MM.1S (cell line): ENCODE results near the gene EPM2A.

Experiments
- DNase-seq: peaks from one replicate; pipeline ENCODE4 v3.0.0-alpha.2; 2015
- H2AFZ ChIP-seq: fragments of 300-600 bp; sonication (generic); 2 replicates; pipeline ENCODE4 v1.6.0; 2016; ENCODE audit warnings: antibody characterized with exemption, low read length
- H3F3A ChIP-seq: fragments of 300-600 bp; sonication (generic); 2 replicates; pipeline ENCODE4 v1.6.1; 2016; ENCODE audit warnings: mild to moderate bottlenecking, antibody characterized with exemption, low read length, moderate library complexity, mixed read lengths; ENCODE audit not compliant: insufficient read depth
- H3K27ac ChIP-seq: fragments of 300-600 bp; sonication (generic); 2 replicates; pipeline ENCODE4 v1.5.1; 2016; ENCODE audit warnings: mild to moderate bottlenecking, low read length
- H3K27me3 ChIP-seq: fragments of 300-600 bp; sonication (generic); replicated peaks from 2 replicates; pipeline ENCODE4 v1.6.0; 2016; ENCODE audit warnings: low read length; ENCODE audit not compliant: insufficient read depth
- H3K36me3 ChIP-seq: fragments of 300-600 bp; sonication (generic); replicated peaks from 2 replicates; pipeline ENCODE4 v1.6.1; 2016; ENCODE audit warnings: mild to moderate bottlenecking, low read length, mixed read lengths; ENCODE audit not compliant: insufficient read depth
- H3K4me1 ChIP-seq: fragments of 300-600 bp; sonication (generic); 2 replicates; pipeline ENCODE4 v1.6.1; 2016; ENCODE audit warnings: low read length, mixed read lengths
- H3K4me2 ChIP-seq: fragments of 300-600 bp; sonication (generic); 2 replicates; pipeline ENCODE4 v1.6.0; 2016; ENCODE audit warnings: low read depth, low read length
- H3K4me3 ChIP-seq: fragments of 300-600 bp; sonication (generic); 2 replicates; pipeline ENCODE4 v1.5.1; 2016; ENCODE audit warnings: low read length, mixed read lengths
- H3K79me2 ChIP-seq: fragments of 300-600 bp; sonication (generic); 2 replicates; pipeline ENCODE4 v1.6.1; 2016; ENCODE audit warnings: mixed run types, low read length, mixed read lengths
- H3K9ac ChIP-seq: fragments of 300-600 bp; sonication (generic); 2 replicates; pipeline ENCODE4 v1.6.1; 2016; ENCODE audit warnings: low read length, mixed read lengths
- H3K9me2 ChIP-seq: fragments of 300-600 bp; sonication (generic); replicated peaks from 2 replicates; pipeline ENCODE4 v1.6.1; 2016; ENCODE audit warnings: mild to moderate bottlenecking, low read length, mixed read lengths; ENCODE audit not compliant: insufficient read depth
- H3K9me3 ChIP-seq: fragments of 300-600 bp; sonication (generic); replicated peaks from 2 replicates; pipeline ENCODE4 v1.6.1; 2016; ENCODE audit warnings: mild to moderate bottlenecking, low read length, mixed read lengths; ENCODE audit not compliant: insufficient read depth
- H4K20me1 ChIP-seq: fragments of 300-600 bp; sonication (generic); 2 replicates; pipeline ENCODE4 v1.6.1; 2016; ENCODE audit warnings: mild to moderate bottlenecking, low read length, moderate library complexity, mixed read lengths; ENCODE audit not compliant: insufficient read depth
- EZH2 ChIP-seq: fragments of 300-600 bp; sonication (generic); optimal IDR thresholded peaks from 2 replicates; pipeline ENCODE3; 2017; ENCODE audit warnings: low read depth, mild to moderate bottlenecking, antibody characterized with exemption, low read length, mixed read lengths
- EZH2phosphoT487 ChIP-seq: fragments of 300-600 bp; sonication (generic); IDR thresholded peaks from 2 replicates; pipeline ENCODE4 v1.6.1; 2018; ENCODE audit warnings: antibody characterized with exemption, low read length
- TF ChIP-seq, protein P1 (sequence below): fragments of 300-600 bp; sonication (generic); IDR thresholded peaks from 2 replicates; pipeline ENCODE4 v1.5.1; 2016; ENCODE audit warnings: antibody characterized with exemption, low read length, mixed read lengths

The EPM2A gene

DNA sequence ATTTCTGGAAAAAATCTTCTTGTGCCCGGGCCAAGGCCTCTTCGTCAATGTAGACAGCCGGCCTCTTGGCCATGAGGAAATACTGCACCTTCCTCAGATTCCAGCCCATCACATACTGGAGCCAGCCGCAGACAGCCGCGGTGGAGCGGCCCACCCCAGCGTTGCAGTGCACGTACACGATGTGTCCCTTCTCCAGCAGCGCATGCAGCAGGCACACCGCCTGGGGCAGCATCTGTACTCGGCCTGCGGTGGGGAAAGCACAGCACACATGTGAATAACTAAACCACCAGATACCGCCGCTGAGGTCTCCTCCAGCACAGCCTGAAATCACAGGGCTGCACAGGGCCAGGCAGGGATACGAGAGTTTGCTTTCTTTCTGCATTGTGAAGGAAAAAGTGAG is 107.9 kb downstream of the EPM2A start:
- no peaks in the 10 kb centered on the region for H3K79me2 ChIP-seq
- H3K4me3 ChIP-seq = no peak overlapping the region
- no peak for DNase-seq
- H3K27me3 ChIP-seq = no peaks in the 10 kb centered on the region
- TF ChIP-seq, protein P1, sequence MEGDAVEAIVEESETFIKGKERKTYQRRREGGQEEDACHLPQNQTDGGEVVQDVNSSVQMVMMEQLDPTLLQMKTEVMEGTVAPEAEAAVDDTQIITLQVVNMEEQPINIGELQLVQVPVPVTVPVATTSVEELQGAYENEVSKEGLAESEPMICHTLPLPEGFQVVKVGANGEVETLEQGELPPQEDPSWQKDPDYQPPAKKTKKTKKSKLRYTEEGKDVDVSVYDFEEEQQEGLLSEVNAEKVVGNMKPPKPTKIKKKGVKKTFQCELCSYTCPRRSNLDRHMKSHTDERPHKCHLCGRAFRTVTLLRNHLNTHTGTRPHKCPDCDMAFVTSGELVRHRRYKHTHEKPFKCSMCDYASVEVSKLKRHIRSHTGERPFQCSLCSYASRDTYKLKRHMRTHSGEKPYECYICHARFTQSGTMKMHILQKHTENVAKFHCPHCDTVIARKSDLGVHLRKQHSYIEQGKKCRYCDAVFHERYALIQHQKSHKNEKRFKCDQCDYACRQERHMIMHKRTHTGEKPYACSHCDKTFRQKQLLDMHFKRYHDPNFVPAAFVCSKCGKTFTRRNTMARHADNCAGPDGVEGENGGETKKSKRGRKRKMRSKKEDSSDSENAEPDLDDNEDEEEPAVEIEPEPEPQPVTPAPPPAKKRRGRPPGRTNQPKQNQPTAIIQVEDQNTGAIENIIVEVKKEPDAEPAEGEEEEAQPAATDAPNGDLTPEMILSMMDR = no peak
- TF ChIP-seq EZH2phosphoT487 (no peak), EZH2 (no peak)
- no peaks in the 10 kb centered on the region for H3K9me2 ChIP-seq
- H3K4me1 ChIP-seq = peaks cover 5% of the 10 kb centered on the region
- H4K20me1 ChIP-seq = no peaks in the 10 kb centered on the region
- no peak overlapping the region for H2AFZ ChIP-seq
- no peaks in the 10 kb centered on the region; the same call in 1 of the 2 replicates for H3F3A ChIP-seq
- no peak overlapping the region for H3K4me2 ChIP-seq
- H3K36me3 ChIP-seq = no peaks in the 10 kb centered on the region
- H3K9me3 ChIP-seq = no peaks in the 10 kb centered on the region
- no peak overlapping the region for H3K9ac ChIP-seq
- H3K27ac ChIP-seq = no peak overlapping the region

DNA sequence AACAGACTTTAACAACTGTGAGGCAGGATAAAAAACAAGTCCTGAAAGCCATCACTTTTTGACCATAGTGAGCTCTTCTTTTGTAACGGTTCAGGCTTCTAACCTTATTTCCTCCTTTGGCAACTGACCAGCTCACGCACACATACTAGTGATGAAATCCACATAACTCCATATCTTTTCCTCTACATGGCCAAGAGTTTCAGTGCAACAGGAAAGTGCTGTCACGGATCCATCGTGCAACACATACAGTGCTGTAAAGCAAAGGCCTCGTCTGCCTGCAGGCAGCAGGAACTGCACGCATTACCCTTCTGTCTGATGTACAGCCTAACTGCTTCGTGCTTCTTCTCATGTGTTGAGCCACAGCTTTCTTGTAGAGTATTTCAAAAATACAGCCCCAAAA is 108.5 kb downstream of the EPM2A start:
- Histone ChIP-seq H3K4me2 (no peak overlapping the region), H3K4me1 (peaks cover 9% of the 10 kb centered on the region), H3K36me3 (no peaks in the 10 kb centered on the region), H3K79me2 (no peaks in the 10 kb centered on the region), H4K20me1 (no peaks in the 10 kb centered on the region), H3K4me3 (no peak overlapping the region), H3K9me3 (no peaks in the 10 kb centered on the region), H3K9ac (no peak overlapping the region), H3K27me3 (no peaks in the 10 kb centered on the region), H3F3A (peaks cover 4% of the 10 kb centered on the region), H2AFZ (no peak overlapping the region), H3K27ac (no peak overlapping the region), H3K9me2 (no peaks in the 10 kb centered on the region)
- TF ChIP-seq EZH2 = no peak
- TF ChIP-seq, protein P1 = no peak
- TF ChIP-seq EZH2phosphoT487 = no peak
- DNase-seq = no peak

GRCh38 chr6:145623231-145623630 is 112.1 kb downstream of the EPM2A start:
- Histone ChIP-seq H3K79me2 (no peaks in the 10 kb centered on the region), H3F3A (peaks cover 10% of the 10 kb centered on the region), H4K20me1 (no peaks in the 10 kb centered on the region), H3K27ac (no peak overlapping the region), H2AFZ (no peak overlapping the region), H3K4me1 (peaks cover 16% of the 10 kb centered on the region), H3K27me3 (no peaks in the 10 kb centered on the region), H3K9ac (no peak overlapping the region), H3K4me3 (no peak overlapping the region), H3K9me3 (no peaks in the 10 kb centered on the region), H3K9me2 (no peaks in the 10 kb centered on the region), H3K4me2 (no peak overlapping the region), H3K36me3 (no peaks in the 10 kb centered on the region)
- DNase-seq = no peak
- TF ChIP-seq EZH2 = no peak
- TF ChIP-seq, protein P1 = no peak
- TF ChIP-seq EZH2phosphoT487 = no peak
